ENCODE results near the gene TXNDC16. TPM values are rescaled to one million over a fixed set of nuclear protein-coding genes. Genes with fewer than 3 reads are reported as not detected.

Gene TXNDC16
- total RNA-seq, 2 experiments from 2014 or later = 10.4 to 11.4 TPM

- intact Hi-C loops (cut with DNase I, micrococcal nuclease) = no loop called here
- no peak overlapping the region for H3K4me3 Mint-ChIP-seq
- H3K9me3 ChIP-seq (ENCODE audit: control insufficient read depth in 1 of 2, insufficient read depth in 1 of 2, low read length in 2 of 2) = no peaks in the 10 kb centered on the region
- H3K36me3 ChIP-seq (ENCODE audit: insufficient read depth, low read length) = no peaks in the 10 kb centered on the region
- H3K9me3 Mint-ChIP-seq = no peaks in the 10 kb centered on the region
- CTCF ChIA-PET = interaction anchor here (0.8 to 1.1 kb wide), 2 partner anchors 20 to 69 kb away, joined by 3 read pairs; no protein-coding TSS in a partner anchor
- peaks cover 13% of the 10 kb centered on the region for H3K27me3 Mint-ChIP-seq
- no peak overlapping the region for H3K27ac ChIP-seq (ENCODE audit: low read depth in 1 of 2, low read length in 2 of 2)
- no peak for DNase-seq
- no peak for ATAC-seq (ENCODE audit: poor library complexity)
- no peaks in the 10 kb centered on the region for H3K4me1 ChIP-seq (ENCODE audit: insufficient read depth, low read length)
- POLR2A ChIA-PET = no interaction called here
- H3K27me3 ChIP-seq (ENCODE audit: control insufficient read depth in 1 of 2, insufficient read depth in 2 of 2, low read length in 2 of 2) = no peaks in the 10 kb centered on the region
- no peaks in the 10 kb centered on the region for H3K4me1 Mint-ChIP-seq (ENCODE audit: low read depth)
- no peak overlapping the region for H3K27ac Mint-ChIP-seq
- H3K4me3 ChIP-seq (ENCODE audit: low read length) = no peak overlapping the region
- TF ChIP-seq, protein P1, sequence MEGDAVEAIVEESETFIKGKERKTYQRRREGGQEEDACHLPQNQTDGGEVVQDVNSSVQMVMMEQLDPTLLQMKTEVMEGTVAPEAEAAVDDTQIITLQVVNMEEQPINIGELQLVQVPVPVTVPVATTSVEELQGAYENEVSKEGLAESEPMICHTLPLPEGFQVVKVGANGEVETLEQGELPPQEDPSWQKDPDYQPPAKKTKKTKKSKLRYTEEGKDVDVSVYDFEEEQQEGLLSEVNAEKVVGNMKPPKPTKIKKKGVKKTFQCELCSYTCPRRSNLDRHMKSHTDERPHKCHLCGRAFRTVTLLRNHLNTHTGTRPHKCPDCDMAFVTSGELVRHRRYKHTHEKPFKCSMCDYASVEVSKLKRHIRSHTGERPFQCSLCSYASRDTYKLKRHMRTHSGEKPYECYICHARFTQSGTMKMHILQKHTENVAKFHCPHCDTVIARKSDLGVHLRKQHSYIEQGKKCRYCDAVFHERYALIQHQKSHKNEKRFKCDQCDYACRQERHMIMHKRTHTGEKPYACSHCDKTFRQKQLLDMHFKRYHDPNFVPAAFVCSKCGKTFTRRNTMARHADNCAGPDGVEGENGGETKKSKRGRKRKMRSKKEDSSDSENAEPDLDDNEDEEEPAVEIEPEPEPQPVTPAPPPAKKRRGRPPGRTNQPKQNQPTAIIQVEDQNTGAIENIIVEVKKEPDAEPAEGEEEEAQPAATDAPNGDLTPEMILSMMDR (IDR thresholded peaks at IDR 0.05) = no peak
- H3K36me3 Mint-ChIP-seq (ENCODE audit: low read depth) = no peaks in the 10 kb centered on the region
Measured at GRCh38 chr14:52391881-52392615, 160.3 kb downstream of the TXNDC16 start.

Other genes starting within 250 kb of the TXNDC16 start
- 1 to 10 TPM; 4.3 to 4.8 TPM for gene PTGER2, start 238.2 kb downstream of the TXNDC16 start, total RNA-seq
- under 1 TPM; 0.08 to 0.19 TPM for gene GPR137C, start 331 bp upstream of the TXNDC16 start, total RNA-seq
- 10 to 100 TPM; 58.6 to 60.7 TPM for gene ERO1A, start 143.1 kb upstream of the TXNDC16 start, total RNA-seq
- gene PSMC6, start 154.7 kb upstream of the TXNDC16 start, total RNA-seq = 100 to 1,000 TPM; 110 to 111 TPM
- 10 to 100 TPM; 15.3 to 16.2 TPM for gene STYX, start 177.7 kb upstream of the TXNDC16 start, total RNA-seq
- 1 to 10 TPM; 3.8 to 4.6 TPM for gene GNPNAT1, start 239.1 kb upstream of the TXNDC16 start, total RNA-seq

All from CD4-positive, alpha-beta T cell (primary cell).